NB4 (cell line): ENCODE results near the gene ZNF524.

Experiments
- DNase-seq: peaks from one replicate; pipeline ENCODE4 v3.0.0; 2010; ENCODE audit warnings: low read depth
- H3K4me3 ChIP-seq: one replicate; pipeline ENCODE4 v1.5.1; 2011; ENCODE audit warnings: mild to moderate bottlenecking, low read depth, low read length, moderate library complexity
- CTCF ChIP-seq: IDR thresholded peaks from one replicate; pipeline ENCODE4 v1.5.1; 2012; ENCODE audit warnings: low read depth, low read length
- MAX ChIP-seq: IDR thresholded peaks from 2 replicates; pipeline ENCODE4 v1.6.1; 2011; ENCODE audit warnings: low read depth, low read length
- MYC ChIP-seq: IDR thresholded peaks from 2 replicates; pipeline ENCODE4 v1.6.1; 2011; ENCODE audit warnings: low read depth, low read length
- POLR2A ChIP-seq: IDR thresholded peaks from 2 replicates; pipeline ENCODE4 v1.6.1; 2011; ENCODE audit warnings: mild to moderate bottlenecking; ENCODE audit not compliant: insufficient read length; ENCODE audit errors: extremely low read depth

Gene ZNF524

GRCh38 chr19:55646889-55647731, 47.0 kb downstream of the ZNF524 start:
- TF ChIP-seq CTCF (no peak), POLR2A (no peak), MYC (no peak), MAX (no peak)
- DNase-seq, result no peak
- peak overlapping the region; percentile 46 for H3K4me3 ChIP-seq

- peak within 1 kb of the TSS; percentile 46 for H3K4me3 ChIP-seq
- DNase-seq, result peak; percentile 65
- TF ChIP-seq CTCF, result no peak
- TF ChIP-seq MYC, result no peak
- TF ChIP-seq POLR2A, result no peak
- TF ChIP-seq MAX, result no peak
Observed at GRCh38 chr19:55647732-55648584, 47.9 kb downstream of the ZNF524 start, which contains the start of gene CCDC106. Gene CCDC106, plus strand, starts transcription at chr19:55648212. Its CDS starts 835 bp downstream, at chr19:55649047.

GRCh38 chr19:55648585-55649267, 48.6 kb downstream of the ZNF524 start:
- H3K4me3 ChIP-seq, result peak overlapping the region; percentile 46
- DNase-seq, result no peak
- no peak for TF ChIP-seq CTCF
- TF ChIP-seq MAX, result no peak
- TF ChIP-seq POLR2A, result no peak
- TF ChIP-seq MYC, result no peak

GRCh38 chr19:55649268-55650125, 49.4 kb downstream of the ZNF524 start:
- DNase-seq, result no peak
- TF ChIP-seq CTCF (no peak), POLR2A (no peak)
- no peak overlapping the region for H3K4me3 ChIP-seq

GRCh38 chr19:55650126-55650557, 50.1 kb downstream of the ZNF524 start:
- no peak for DNase-seq
- no peak overlapping the region for H3K4me3 ChIP-seq
- TF ChIP-seq POLR2A (no peak), MYC (no peak), MAX (no peak), CTCF (no peak)
